Neural cell (in vitro differentiated cells): ENCODE data around the gene IL4I1. TPM values are rescaled to one million over a fixed set of nuclear protein-coding genes. Genes with fewer than 3 reads are reported as not detected.

ENCODE experiments used
- H2AFZ ChIP-seq: fragments of 200-600, 300-800 bp; sonication (generic), shearing (Covaris generic); 2 replicates; pipeline ENCODE4 v1.6.0; 2014; ENCODE audit warnings: low read depth, mild to moderate bottlenecking, antibody characterized with exemption, low read length, moderate library complexity
- H3F3A ChIP-seq: fragments of 200-600 bp; shearing (Covaris generic); 2 replicates; pipeline ENCODE4 v1.6.1; 2016; ENCODE audit warnings: mild to moderate bottlenecking, moderate library complexity, mixed read lengths, antibody characterized with exemption, low read length; ENCODE audit not compliant: insufficient read depth, poor library complexity, severe bottlenecking
- H3K27ac ChIP-seq: fragments of 200-600, 300-800 bp; sonication (generic), shearing (Covaris generic); 2 replicates; pipeline ENCODE4 v1.5.1; 2014; ENCODE audit warnings: mild to moderate bottlenecking, low read length, moderate library complexity
- H3K27me3 ChIP-seq: fragments of 300-800, 200-600 bp; sonication (generic), shearing (Covaris generic); 2 replicates; pipeline ENCODE4 v1.6.0; 2014; ENCODE audit warnings: mild to moderate bottlenecking, low read depth, low read length, moderate library complexity; ENCODE audit not compliant: insufficient read depth
- H3K36me3 ChIP-seq: fragments of 300-800, 200-600 bp; sonication (generic), shearing (Covaris generic); 2 replicates; pipeline ENCODE4 v1.5.1; 2014; ENCODE audit warnings: mild to moderate bottlenecking, antibody characterized with exemption, low read length, moderate library complexity; ENCODE audit not compliant: insufficient read depth
- H3K4me2 ChIP-seq: fragments of 300-800, 200-600 bp; sonication (generic), shearing (Covaris generic); 2 replicates; pipeline ENCODE4 v1.6.0; 2014; ENCODE audit warnings: mild to moderate bottlenecking, low read length
- H3K4me3 ChIP-seq: fragments of 300-800, 200-600 bp; sonication (generic), shearing (Covaris generic); 2 replicates; pipeline ENCODE4 v1.5.1; 2014; ENCODE audit warnings: mild to moderate bottlenecking, low read length, moderate library complexity
- H3K79me2 ChIP-seq: fragments of 200-600 bp; shearing (Covaris generic); replicated peaks from 2 replicates; pipeline ENCODE4 v1.6.0; 2014; ENCODE audit warnings: mild to moderate bottlenecking, low read length, moderate library complexity; ENCODE audit not compliant: insufficient read depth
- H3K9ac ChIP-seq: fragments of 300-800, 200-600 bp; sonication (generic), shearing (Covaris generic); 2 replicates; pipeline ENCODE4 v1.6.1; 2016; ENCODE audit warnings: mild to moderate bottlenecking, low read length, mixed read lengths
- H3K9me2 ChIP-seq: fragments of 200-600 bp; shearing (Covaris generic); 2 replicates; pipeline ENCODE4 v1.6.1; 2016; ENCODE audit warnings: mild to moderate bottlenecking, low read length, mixed read lengths; ENCODE audit not compliant: insufficient read depth
- H3K9me3 ChIP-seq: fragments of 200-600, 300-800 bp; sonication (generic), shearing (Covaris generic); 2 replicates; pipeline ENCODE4 v1.6.1; 2016; ENCODE audit warnings: mild to moderate bottlenecking, mixed run types, low read length, moderate library complexity, mixed read lengths
- H4K20me1 ChIP-seq: fragments of 200-600 bp; shearing (Covaris generic); 2 replicates; pipeline ENCODE4 v1.6.1; 2016; ENCODE audit warnings: mild to moderate bottlenecking, mixed run types; ENCODE audit not compliant: insufficient read depth
- CTCF ChIP-seq: fragments of 450-650 bp; IDR thresholded peaks from 2 replicates; pipeline ENCODE4 v1.5.1; 2014; ENCODE audit warnings: antibody characterized with exemption, mild to moderate bottlenecking, moderate library complexity; ENCODE audit not compliant: poor library complexity, severe bottlenecking
- EP300 ChIP-seq: fragments of 450-650 bp; conservative IDR thresholded peaks from 2 replicates; pipeline ENCODE4 v1.6.1; 2014; ENCODE audit warnings: antibody characterized with exemption, mild to moderate bottlenecking, moderate library complexity; ENCODE audit not compliant: poor library complexity, severe bottlenecking
- EZH2 ChIP-seq: fragments of 200-600, 300-800 bp; shearing (Covaris generic), sonication (generic); IDR thresholded peaks from 2 replicates; pipeline ENCODE4 v1.6.1; 2014; ENCODE audit warnings: antibody characterized with exemption, low read length, borderline replicate concordance, mild to moderate bottlenecking; ENCODE audit not compliant: insufficient read depth, poor library complexity, severe bottlenecking
- MXI1 ChIP-seq: fragments of 450-650 bp; conservative IDR thresholded peaks from 2 replicates; pipeline ENCODE4 v1.6.1; 2014; ENCODE audit warnings: antibody characterized with exemption, mild to moderate bottlenecking; ENCODE audit not compliant: poor library complexity, severe bottlenecking
- POLR2AphosphoS5 ChIP-seq: IDR thresholded peaks from 2 replicates; pipeline ENCODE4 v1.6.1; 2012
- RAD21 ChIP-seq: fragments of 450-650 bp; conservative IDR thresholded peaks from 2 replicates; pipeline ENCODE4 v1.6.1; 2014; ENCODE audit warnings: antibody characterized with exemption, mild to moderate bottlenecking, moderate library complexity
- REST ChIP-seq: IDR thresholded peaks from 2 replicates; pipeline ENCODE4 v1.6.1; 2012; ENCODE audit warnings: borderline replicate concordance
- SMC3 ChIP-seq: fragments of 450-650 bp; conservative IDR thresholded peaks from 2 replicates; pipeline ENCODE4 v1.6.1; 2014; ENCODE audit warnings: antibody characterized with exemption, mild to moderate bottlenecking, moderate library complexity; ENCODE audit not compliant: poor library complexity
- TAF1 ChIP-seq: IDR thresholded peaks from 2 replicates; pipeline ENCODE4 v1.6.1; 2012; ENCODE audit warnings: low read depth
- polyA plus RNA-seq: library from polyadenylated mRNA; depleted of rRNA; stranded (reverse); fragments of >200 nt; gene quantifications from 2 replicates; pipeline ENCODE4 v1.2.3, GENCODE V29; 2014

Gene IL4I1
- polyA plus RNA-seq, 1 donor from 2014 or later = not detected

GRCh38 chr19:49906879-49907564, 10.3 kb upstream of the IL4I1 start:
- no peaks in the 10 kb centered on the region for H3K79me2 ChIP-seq
- no peaks in the 10 kb centered on the region for H3K36me3 ChIP-seq
- no peak overlapping the region for H3K9ac ChIP-seq
- H3K27ac ChIP-seq = no peak overlapping the region
- H3K9me3 ChIP-seq = no peaks in the 10 kb centered on the region
- H4K20me1 ChIP-seq = no peaks in the 10 kb centered on the region
- no peaks in the 10 kb centered on the region for H3F3A ChIP-seq
- no peak overlapping the region for H2AFZ ChIP-seq
- no peaks in the 10 kb centered on the region for H3K27me3 ChIP-seq
- TF ChIP-seq EP300 (no peak), CTCF (no peak), EZH2 (no peak), POLR2AphosphoS5 (no peak), SMC3 (no peak), MXI1 (no peak)
- no peaks in the 10 kb centered on the region for H3K9me2 ChIP-seq
- no peak overlapping the region for H3K4me2 ChIP-seq
- H3K4me3 ChIP-seq = no peak overlapping the region

- H3K9ac ChIP-seq = no peak overlapping the region
- H3K9me2 ChIP-seq = no peaks in the 10 kb centered on the region
- H3K79me2 ChIP-seq = no peaks in the 10 kb centered on the region
- H3K4me2 ChIP-seq = no peak overlapping the region
- H3K27ac ChIP-seq = no peak overlapping the region
- TF ChIP-seq EZH2 = no peak
- no peak for TF ChIP-seq MXI1
- no peak for TF ChIP-seq RAD21
- TF ChIP-seq REST = no peak
- no peak for TF ChIP-seq POLR2AphosphoS5
- no peak for TF ChIP-seq TAF1
- no peak for TF ChIP-seq EP300
- no peak for TF ChIP-seq SMC3
- TF ChIP-seq CTCF = no peak
- H3K4me3 ChIP-seq = no peak overlapping the region
- no peaks in the 10 kb centered on the region for H3F3A ChIP-seq
- no peaks in the 10 kb centered on the region for H4K20me1 ChIP-seq
- no peak overlapping the region for H2AFZ ChIP-seq
- no peaks in the 10 kb centered on the region for H3K9me3 ChIP-seq
- no peaks in the 10 kb centered on the region for H3K36me3 ChIP-seq
- H3K27me3 ChIP-seq = no peaks in the 10 kb centered on the region
These were observed 7.4 kb upstream of the IL4I1 start for GRCh38 chr19:49904136-49904535.
